Ishikawa (cell line): ENCODE results near the gene NOL9.

Source experiments
- EGR1 ChIP-seq: IDR thresholded peaks from 2 replicates; pipeline ENCODE4 v1.6.1; 2012
- EP300 ChIP-seq: IDR thresholded peaks from 2 replicates; pipeline ENCODE4 v1.6.1; 2012; ENCODE audit warnings: borderline replicate concordance
- MAX ChIP-seq: IDR thresholded peaks from 2 replicates; pipeline ENCODE4 v1.6.1; 2012
- TAF1 ChIP-seq: IDR thresholded peaks from 2 replicates; pipeline ENCODE4 v1.6.1; 2012; ENCODE audit warnings: low read depth, mild to moderate bottlenecking
- ZBTB7A ChIP-seq: IDR thresholded peaks from 2 replicates; pipeline ENCODE4 v1.6.1; 2012; ENCODE audit warnings: low read depth

- TF ChIP-seq TAF1 (no peak), MAX (no peak), EP300 (no peak), ZBTB7A (no peak), EGR1 (no peak)
These were observed 34.0 kb upstream of the NOL9 start for GRCh38 chr1:6588128-6588892.
